Left renal cortex interstitium (tissue), 4 donors: Measurements from ENCODE around the gene DNAJC19. TPM values are rescaled to one million over a fixed set of nuclear protein-coding genes. Genes with fewer than 3 reads are reported as not detected.

ENCODE experiments used
- DNase-seq, 4 donors: peaks; one replicate each; pipeline ENCODE4 v3.0.0-alpha.2; 2013; ENCODE audit warnings: low read depth in 4 of 4, low spot score in 2 of 4, missing footprints in 1 of 4
- polyA plus RNA-seq, 4 donors: library from polyadenylated mRNA; unstranded; fragments of 120-200 nt; gene quantifications; one replicate each; pipeline ENCODE4 v1.2.1, GENCODE V29; 2013; ENCODE audit not compliant: insufficient read length in 4 of 4

Gene DNAJC19
- polyA plus RNA-seq, 4 donors, result 69.8 to 82.0 (median 75.9) TPM

DNA sequence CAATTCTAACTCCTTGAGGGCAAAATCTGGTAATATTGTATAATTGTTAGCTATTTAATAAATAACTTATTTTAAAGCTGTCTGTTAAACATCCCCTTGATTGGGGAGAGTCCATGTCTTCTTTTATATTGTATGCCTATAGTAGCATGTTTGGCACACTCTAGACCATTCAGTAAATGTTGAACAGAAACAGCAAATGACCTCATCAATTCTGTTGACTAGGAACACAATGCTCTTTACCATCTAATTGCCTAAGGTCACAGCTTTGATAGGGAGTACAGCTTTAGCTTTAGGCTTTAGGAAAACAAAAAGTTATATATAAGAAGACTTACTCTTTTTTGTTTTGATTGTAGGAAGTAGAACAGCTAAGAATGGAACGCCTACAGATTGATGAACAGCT, 27.0 kb downstream of the DNAJC19 start:
- DNase-seq, result no peak

GRCh38 chr3:180961552-180961951, 28.0 kb downstream of the DNAJC19 start:
- DNase-seq, result no peak

GRCh38 chr3:180961087-180961486, 28.4 kb downstream of the DNAJC19 start:
- no peak for DNase-seq

- DNase-seq, result no peak
These were observed 29.8 kb downstream of the DNAJC19 start for GRCh38 chr3:180959691-180960090.

DNA sequence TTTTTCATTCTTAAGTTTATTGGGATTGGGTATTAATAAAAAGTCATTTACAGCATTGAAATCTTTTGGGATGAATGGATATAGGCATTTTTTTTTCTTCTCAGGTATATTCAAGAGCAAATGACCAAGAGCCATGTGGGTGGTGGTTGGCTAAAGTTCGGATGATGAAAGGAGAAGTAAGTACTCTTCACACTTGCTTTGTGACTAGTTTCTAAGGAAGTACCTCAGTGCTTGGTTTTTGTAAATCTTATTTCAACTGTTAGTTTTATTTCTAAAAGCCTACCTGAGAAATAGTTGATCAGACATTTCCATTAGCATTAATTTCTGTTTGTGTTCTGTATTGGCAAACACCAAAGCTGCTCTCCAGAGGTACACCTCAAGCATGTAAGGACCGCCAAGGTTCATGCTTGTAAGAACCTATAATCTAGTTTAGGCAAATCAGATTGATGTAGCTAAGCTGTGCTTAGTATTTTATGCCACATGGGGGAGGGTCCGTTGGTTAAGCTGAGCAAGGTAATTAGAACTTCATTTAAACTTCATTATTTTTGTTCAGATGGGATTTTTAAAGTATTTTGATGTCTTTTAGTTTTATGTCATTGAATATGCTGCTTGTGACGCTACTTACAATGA, 41.7 kb downstream of the DNAJC19 start:
- DNase-seq, result no peak

GRCh38 chr3:180940826-180941225, 48.7 kb downstream of the DNAJC19 start:
- DNase-seq, result no peak

- no peak for DNase-seq
These were observed 54.9 kb downstream of the DNAJC19 start for GRCh38 chr3:180934638-180935037.

Other genes starting within 250 kb of the DNAJC19 start
- gene FXR1, start 77.1 kb downstream of the DNAJC19 start, polyA plus RNA-seq, result 100 to 1,000 TPM; 174 to 261 (median 213) TPM